Measurements from ENCODE around the gene VPS13A.
"Not testable (repeated sequence)": the region's sequence is repeated elsewhere in the genome, so short reads cannot be mapped to it uniquely, and the experiment has no call there.

Gene VPS13A

DNA sequence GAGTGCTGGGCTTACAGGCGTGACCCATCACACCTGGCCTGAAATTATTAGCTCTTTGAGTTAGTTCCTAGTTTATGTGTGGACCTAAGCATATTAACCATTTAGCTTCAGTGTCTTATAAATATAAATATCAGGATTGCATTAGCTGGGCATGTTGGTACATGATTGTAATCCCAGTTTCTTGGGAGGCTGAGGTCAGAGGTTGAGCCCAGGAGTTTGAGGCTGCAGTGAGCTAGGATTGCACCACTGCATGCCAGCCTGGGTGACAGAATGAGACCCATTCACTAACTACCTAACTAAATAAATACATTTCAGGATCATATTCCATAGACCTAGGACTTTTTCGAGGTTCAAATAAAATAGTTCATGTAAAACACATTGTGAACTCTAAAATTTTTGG, 129.8 kb downstream of the VPS13A start:
- DNase-seq: no peak

DNA sequence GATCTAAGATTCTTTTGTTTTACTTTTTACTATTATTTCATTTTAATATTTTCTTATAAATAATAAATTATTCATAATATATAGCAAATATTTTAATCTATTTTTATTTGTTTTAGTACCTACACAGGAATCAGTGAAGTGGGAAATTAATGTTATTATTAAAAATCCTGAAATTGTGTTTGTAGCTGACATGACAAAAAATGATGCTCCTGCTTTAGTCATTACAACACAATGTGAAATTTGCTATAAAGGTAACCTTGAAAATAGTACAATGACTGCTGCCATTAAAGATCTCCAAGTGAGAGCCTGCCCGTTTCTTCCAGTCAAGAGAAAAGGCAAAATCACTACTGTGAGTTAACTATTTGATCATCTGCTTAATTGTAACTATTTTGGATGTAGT, 138.7 kb downstream of the VPS13A start:
- no peak for DNase-seq

DNA sequence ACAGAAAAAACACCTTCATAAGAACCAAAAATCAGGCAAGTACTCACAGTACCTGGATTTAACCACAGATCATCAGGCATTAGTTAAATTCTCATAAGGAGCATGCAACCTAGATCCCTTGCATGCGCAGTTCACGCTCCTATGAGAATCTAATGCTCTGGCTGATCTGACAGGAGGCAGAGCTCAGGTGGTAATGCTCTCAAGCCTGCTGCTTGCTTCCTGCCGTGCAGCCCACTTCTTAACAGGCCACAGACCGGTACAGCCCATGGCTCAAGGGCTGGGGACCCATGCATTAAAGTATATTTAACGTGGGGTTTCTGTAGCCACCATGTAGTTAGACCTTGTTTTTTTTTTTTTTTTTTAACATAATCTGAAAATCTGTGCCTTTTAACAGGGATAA, 147.7 kb downstream of the VPS13A start:
- DNase-seq: no peak

DNA sequence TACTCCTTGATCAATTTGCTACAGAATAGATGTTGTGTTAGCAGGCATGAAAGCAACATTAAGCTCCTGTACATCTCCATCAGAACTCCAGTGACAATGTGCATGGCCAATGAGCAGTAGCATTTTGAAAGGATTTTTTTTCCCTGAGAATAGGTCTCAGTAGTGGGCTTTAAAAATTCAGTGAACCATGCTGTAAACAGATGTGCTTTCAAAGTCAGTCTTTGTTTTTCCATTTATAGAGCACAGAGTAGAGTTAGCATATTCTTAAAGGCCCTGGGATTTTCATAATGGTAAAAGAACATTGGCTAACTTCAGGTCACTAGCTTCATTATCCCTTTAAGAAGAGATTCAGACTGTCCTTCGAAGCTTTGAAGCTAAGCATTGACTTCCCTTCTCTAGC, 150.8 kb downstream of the VPS13A start:
- DNase-seq: no peak

DNA sequence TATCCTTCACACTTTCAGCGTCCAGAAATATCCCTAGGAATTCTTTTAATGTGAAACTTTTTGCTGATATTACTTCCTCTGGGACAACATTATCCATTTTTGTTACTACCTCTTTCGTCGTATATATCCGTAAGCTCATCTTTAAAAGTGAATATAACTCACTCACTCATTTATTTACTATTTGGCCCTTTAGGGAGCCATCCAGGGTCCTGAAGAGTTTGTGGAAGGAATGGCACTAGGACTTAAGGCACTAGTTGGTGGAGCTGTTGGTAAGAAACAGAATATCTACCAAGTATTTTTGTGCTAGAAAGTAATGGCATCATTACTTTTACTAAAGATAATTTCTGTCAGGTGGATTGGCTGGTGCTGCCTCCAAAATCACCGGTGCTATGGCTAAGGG, 192.7 kb downstream of the VPS13A start:
- no peak for DNase-seq

DNA sequence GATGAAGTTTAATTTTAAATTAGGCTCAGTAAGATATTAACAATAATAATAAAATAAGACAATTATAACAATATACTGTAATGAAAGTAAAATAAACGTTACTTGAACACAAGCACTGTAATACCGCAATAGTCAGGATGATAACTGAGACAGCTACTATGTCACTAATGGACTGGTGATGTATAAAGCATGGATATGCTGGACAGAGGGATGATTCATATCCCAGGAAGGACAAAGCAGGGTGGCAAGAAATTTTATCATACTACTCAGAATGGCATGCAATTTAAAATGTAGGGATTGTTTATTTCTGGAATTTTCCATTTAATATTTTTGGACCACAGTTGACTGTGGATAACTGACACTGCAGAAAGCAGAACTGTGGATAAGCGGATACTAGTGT, 196.9 kb downstream of the VPS13A start:
- DNase-seq: no peak

DNA sequence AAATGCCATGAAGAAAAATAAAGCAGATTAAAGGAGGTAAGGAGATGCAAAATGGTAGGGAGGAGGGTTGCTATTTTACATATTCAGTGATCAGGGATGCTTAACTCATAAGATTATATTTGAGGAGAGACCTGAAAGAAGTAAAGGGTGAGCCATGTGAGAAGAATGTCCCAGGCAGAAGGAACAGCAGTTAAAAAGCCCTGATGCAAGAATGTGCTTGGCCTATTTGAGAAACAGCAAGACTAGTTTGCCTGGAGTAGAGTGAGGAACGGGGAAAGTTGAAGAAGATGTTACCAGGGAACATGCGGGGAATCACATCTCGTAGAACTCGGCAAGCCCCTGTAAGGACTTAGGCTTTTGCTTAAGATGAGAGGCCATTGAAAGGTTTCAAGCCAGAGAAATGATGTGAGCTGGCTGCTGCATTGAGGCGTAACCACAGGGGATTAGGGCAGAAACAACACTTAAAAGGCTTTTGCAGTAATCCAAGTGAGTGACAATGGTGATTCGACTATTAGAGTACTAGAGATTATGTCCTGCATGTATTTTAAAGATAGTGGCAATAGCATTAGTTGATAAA, 198.7 kb downstream of the VPS13A start:
- DNase-seq: no peak

DNA sequence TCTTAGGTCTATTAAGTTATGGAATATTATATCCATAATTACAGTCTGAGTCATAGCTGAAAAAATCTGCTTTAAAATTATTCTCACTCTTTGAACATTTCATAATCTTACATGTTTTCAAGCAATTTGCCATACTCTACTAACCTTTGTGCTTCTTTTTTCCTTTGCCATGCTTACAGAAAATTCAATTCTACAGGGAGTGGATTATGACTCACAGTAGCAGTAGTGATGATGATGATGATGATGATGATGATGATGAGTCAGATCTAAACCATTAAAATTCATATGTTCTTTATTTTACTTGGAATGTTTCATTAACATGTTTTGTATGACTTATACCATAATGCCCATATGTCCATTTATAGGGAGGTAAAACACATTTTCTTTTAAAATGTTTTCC, 207.1 kb downstream of the VPS13A start:
- DNase-seq: no peak

DNA sequence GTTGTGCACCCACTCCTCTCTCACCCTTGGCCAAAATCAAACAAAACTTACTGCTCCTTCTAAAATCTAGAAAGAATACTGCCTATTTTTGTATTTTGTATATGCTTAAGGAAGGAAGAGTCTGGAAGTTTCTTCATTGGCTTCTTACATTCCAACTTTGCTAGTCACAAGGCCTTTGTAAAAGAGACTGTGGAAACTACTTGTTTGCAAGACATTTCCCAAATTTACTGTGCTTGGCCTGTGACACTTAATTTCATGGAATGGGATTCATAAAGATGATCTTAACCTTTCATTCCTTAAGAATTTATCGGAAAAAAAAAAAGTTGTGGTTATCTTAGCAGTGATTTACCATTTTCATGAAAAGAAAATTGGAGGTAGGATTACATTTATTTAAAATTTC, 208.9 kb downstream of the VPS13A start:
- no peak for DNase-seq

DNA sequence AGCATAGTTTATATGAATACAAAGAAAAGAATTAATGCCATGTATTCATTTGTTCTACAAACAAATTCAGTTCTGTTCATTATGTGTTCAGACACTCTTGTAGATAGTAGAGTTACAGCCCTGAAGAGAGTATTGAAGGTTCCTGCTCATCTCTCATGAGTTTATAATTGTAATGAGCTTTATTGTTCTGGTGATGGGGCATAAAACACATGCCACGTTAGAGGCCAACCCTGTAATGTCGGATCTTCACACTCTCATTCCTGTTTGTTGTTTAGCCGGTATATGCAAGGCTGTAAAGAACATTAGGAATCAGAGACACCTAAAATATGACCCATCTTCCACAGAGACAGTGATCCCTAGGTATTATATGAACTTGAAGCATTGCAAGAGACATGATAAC, 214.5 kb downstream of the VPS13A start:
- no peak for DNase-seq

DNA sequence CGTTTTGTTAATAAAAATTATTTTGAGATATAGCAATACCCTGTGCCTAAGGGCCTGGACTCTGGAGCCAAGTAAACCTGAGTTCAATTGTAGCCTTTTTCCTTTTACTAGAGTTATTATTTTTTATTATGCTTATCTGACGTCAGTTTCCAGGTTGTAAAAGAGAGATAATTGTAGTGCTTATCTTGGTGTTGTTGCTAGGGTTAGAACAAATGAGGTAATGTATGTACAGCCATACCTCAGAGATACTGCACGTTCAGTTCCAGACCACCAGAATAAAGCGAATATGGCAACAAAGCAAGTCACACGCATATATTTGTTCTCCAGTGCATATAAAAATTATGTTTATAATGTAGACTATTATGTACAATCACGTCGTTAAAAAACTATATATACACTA, 215.0 kb downstream of the VPS13A start:
- no peak for DNase-seq

DNA sequence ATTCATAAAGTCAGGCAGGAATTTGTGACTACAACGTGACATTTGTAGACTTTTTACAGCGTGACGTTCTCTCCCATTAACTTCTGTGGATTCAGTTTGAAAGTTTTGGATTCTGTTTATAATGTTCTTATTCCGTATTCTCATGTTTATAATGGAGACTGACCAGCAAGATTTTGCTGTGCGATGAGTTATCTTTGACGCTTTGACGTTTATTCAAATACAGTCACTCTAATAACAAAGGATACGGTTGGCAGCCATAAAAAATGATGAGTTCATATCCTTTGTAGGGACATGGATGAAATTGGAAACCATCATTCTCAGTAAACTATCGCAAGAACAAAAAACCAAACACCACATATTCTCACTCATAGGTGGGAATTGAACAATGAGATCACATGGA, 221.2 kb downstream of the VPS13A start:
- DNase-seq: not testable (repeated sequence)

DNA sequence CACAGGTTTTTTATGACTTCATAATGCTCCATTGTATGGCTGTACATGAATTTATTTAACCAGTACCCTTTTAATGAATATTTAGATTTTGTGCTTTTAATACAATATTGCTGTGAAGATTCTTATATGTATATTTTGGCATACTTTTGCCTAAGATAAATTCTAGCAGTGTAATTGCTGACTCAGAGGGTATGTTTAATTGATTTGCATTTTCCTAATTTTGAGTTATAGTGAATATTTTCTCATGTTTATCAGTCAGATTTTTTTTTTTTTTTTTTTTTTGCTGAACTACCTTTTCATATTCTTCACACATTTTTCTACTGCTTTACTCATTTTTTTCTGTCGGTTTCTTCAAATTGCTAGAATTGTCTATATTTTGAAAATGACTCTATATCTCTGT, 222.6 kb downstream of the VPS13A start:
- no peak for DNase-seq

DNA sequence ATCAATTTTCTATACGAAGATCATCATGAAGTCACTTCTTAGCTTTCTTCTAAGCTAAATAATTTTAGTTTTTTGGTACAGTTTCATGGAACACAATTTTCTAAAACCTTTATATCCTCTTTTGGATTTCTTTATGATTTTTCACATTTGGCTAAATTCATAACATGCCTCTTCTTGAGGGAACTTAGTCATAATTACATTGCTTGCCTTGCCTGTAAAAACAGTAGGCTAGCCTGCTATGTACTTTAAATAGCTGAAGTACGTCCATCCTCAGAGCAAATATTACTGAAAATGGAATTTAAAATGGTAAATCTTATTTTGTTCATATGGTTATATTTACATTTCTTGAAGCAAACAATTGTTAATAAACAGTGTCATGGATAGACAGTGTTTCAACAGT, 225.0 kb downstream of the VPS13A start:
- no peak for DNase-seq

DNA sequence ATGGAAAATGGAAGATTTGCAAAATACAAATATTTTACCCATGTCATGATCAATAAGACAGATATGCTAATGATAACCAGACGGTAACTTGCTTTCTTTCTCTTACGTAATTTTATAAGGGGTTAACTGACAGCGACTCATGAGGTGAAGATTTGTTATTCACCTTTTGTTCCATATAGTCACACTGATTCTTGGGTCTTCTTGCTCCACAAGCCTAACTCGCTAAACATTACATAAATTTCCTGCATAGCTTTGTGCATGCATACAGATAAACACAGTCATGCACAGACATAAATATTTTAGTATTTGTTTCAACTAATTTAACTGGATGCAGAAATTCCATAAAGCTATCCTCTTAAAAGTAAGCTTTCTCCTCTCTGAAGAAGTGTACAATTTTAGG, 225.9 kb downstream of the VPS13A start:
- no peak for DNase-seq

DNA sequence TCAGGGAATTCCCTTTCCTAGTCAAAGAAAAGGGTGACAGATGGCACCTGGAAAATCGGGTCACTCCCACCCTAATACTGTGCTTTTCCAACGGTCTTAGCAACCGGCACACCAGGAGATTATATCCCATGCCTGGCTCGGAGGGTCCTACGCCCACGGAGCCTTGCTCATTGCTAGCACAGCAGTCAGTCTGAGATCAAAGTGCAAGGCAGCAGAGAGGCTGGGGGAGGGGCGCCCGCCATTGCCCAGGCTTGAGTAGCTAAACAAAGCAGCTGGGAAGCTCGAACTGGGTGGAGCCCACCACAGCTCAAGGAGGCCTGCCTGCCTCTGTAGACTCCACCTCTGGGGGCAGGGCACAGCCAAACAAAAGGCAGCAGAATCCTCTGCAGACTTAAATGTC, 231.2 kb downstream of the VPS13A start:
- DNase-seq: not testable (repeated sequence)

DNA sequence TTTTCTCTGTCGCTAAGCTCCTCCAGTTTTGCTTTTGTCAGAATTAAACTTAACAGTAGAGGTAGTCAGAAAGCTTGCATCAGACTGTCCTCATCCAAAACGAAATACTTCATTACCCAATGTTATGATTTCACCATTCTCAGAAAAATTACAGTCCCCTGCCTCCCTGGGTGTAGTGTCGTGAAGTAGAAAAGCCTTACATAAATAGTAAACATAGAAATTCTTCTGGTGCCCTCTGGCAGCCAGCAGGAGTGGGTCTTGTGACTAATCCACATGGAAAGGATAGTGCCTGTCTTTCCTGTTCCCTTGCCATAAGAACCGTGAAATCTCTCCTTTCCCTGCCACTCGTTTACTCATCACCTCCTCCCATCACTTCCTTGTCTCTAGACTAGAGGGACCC, 240.2 kb downstream of the VPS13A start:
- no peak for DNase-seq

DNA sequence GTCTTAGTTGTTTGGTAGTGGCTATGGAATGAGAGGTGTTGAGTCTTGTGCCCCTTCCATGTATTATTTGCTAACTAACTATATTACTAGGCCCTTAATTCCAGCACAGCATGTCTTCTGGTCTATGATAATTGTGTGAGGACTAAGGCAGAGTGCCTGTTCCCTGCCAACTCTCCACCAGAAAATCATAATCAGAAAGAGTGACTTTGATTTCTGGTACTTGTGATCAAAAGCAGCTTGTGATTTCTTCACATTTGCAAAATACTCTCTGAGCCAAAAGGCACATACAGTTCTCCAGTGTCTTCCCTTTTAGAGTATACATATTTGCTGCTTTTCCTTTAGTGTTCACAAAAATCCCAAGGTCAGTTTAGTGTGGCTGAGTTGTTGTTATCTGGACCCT, 240.9 kb downstream of the VPS13A start:
- no peak for DNase-seq

DNA sequence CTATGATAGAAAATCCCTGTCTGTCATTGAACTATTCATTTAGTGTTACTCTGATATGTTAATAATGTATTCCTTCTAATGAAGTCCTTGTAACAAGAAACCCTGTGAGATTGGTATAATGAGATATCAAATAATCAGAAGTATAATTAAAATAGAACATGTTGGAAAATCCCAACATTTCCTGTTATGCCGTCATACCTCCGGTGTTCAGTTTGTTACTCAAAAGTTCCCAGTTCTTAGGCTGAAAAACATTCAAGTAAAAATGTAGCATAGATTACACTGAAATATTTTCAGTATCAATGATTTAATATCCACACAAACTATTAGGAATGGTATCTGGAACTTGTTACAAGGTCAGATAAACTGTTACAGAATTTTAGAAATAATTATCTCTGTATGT, 243.3 kb downstream of the VPS13A start:
- DNase-seq: no peak

DNA sequence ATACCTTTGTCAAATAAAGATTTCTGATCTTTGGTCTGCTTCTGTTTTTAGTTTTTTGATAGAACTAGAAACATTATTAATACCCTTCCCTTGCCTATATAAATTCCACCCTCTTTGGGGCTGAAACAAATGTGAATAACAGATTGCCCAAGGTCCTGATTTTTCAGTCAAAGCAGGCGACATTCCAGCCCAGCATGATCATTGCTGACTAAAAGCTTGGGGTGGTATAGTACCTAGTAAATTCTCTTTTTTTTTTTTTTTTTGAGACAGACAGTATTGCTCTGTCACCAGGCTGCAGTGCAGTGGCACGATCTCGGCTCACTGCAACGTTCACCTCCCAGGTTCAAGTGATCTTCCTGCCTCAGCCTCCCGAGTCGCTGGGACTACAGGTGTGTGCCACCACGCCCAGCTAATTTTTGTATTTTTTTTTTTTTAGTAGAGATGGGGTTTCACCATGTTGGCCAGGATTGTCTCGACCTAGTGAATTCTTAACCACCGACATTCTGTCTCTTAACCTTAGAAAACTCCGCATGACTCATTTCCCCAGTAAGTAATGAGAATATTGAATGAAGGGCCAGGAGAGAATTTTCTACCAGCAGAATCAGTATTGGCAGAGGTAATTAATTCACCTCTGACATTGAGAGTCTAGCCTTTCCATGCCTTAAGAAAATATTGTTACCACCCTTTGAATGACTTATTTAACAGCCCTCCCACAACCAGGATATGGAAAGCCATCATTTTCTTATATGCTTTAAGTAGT, 244.4 kb downstream of the VPS13A start:
- no peak for DNase-seq

DNA sequence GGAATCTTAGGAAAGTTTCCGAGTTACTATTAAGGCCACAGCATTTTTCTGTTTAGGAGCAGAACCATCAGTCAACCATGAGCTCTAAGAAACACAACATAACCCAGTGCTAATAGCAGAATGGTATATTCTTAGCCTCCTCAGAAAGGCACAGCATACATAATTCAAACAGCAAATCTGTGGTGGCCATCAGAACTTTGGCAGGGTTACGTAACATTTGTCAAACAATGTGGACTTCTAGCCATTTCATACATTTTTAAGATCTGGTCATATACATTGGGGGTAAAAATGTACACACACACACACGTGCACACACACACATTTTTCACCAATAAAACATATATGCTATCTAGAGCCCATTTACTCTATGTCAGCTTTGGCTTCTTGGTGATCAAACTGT, 245.6 kb downstream of the VPS13A start:
- DNase-seq: no peak

DNA sequence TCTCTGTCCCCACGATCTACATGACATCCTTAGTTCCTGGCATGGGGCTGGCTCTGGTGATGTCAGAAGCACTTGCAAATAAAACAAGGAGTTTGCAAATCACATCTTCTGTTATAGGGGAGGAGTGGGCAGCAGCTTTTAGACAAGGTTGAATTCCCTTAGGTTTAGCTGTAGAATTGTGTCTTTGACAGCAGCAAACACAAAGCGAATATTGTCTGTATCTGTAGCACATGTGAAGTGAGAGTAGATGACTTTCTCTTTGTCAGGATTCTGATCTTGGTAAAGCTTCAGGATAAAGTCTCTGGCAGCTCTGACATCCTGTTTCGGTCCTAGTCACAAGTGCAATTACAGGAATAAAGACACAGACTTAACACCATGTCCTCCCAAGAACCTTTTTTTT, 246.5 kb downstream of the VPS13A start:
- DNase-seq: no peak

DNA sequence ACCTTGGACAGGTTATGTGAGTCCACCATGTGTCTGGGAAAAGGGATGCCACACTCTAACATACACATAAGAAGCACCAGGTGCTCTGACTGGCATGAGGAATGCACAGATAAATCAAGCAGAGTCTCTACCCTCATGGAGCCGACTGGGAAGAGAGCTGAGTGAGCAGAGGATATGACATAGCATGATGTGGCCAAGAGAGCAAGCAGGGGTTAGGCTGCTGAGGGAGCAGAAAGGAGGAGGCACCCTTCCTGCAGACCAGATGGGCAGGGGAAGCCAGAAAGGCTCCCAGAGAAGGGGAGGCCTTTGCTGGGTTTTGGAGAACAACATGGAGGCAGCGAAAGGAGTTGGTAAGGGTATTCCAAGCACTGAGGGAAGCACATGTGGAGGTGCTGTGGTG, 247.7 kb downstream of the VPS13A start:
- no peak for DNase-seq

DNA sequence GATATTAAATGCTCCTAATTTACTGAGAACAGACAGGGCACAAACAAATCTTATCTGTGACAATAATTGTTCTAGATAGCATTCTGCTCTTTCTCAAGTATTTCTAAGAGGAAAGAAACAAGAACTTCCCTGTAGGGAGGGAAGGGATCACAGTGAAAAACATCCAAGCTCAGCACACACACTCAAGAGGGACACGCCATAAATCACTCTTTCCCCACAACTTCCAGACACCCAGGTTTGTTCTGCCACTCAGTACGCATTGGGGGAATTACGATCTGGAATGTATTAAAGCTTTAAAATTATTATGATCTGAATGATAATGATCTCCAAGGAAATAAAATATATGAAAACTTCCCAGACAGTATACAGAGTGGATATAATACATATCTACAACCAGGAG, 249.4 kb downstream of the VPS13A start:
- no peak for DNase-seq

DNA sequence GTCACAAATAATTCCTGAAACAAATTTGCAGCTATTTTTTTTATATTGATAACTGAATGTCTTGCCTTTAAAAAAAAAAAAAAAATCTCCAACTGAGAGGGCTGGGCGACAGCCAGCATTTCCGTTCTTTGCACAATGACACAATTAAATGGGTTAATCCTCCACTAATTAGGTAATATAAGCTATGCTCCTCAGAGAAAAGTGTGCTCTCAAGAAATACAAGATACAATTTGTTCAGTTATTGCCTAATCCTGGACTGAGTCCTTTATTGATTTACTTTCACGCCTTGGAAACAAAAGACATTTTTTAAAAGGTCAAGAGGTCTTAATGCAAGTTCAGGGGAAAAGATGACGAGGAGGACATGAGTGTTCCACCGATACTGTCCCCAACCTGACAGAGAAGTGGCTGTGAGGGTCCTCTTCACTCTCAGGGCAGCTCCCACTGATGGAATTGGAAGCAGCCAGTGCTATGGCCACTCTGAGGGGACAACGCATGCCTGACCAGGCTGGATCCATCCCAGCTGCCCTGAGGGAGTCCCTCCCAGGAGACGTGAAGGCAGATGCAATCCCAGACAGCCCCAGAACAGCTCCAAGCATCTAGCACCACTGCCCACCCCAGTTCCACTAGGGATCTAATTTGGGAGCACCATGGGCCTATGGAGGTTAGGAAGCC, 250.1 kb downstream of the VPS13A start:
- DNase-seq: no peak

Measured in stimulated activated naive CD4-positive, alpha-beta T cell treated with Interleukin-2 at 50 U/mL for 16 hours (primary cell).